ENCODE measurements around the gene PLA2G12B.
"Not testable (repeated sequence)": the region's sequence is repeated elsewhere in the genome, so short reads cannot be mapped to it uniquely, and the experiment has no call there.

Gene PLA2G12B

DNA sequence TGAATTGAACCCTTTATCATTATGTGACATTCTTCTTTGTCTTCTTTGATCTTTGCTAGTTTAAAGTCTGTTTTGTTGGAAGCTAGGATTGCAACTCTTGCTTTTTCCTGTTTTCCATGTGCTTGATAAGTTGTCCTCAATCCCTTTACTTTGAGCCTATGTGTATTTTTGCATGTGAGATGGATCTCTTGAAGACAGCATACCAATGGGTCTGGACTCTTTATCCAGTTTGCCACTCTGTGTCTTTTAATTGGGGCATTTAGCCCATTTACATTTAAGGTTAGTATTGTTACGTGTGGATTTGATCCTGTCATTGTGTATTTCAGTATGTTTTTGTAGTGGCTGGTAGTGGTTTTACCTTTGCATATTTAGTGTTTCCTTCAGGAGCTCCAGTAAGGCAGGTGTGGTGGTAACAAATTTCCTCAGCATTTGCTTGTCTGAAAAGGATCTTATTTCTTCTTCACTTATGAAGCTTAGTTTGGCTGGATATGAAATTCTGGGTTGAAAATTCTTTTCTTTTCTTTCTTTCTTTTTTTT lies 33.4 kb downstream of the PLA2G12B start:
- H3K4me1 ChIP-seq (ENCODE audit: control insufficient read depth, insufficient read depth, low read length); CTCF ChIA-PET; H3K36me3 ChIP-seq (ENCODE audit: control insufficient read depth in 2 of 2, insufficient read depth in 1 of 2, low read length in 2 of 2); H3K9me3 ChIP-seq (ENCODE audit: control insufficient read depth, insufficient read depth, low read depth, low read length); H3K4me3 ChIP-seq (ENCODE audit: low read depth, low read length); H3K27ac ChIP-seq (ENCODE audit: extremely low read depth, low read depth, low read length): not testable (repeated sequence)
- POLR2A ChIA-PET: interaction anchor here (0.7 kb wide), 1 partner anchor 360 kb away, joined by 3 read pairs; no protein-coding TSS in a partner anchor
- TF ChIP-seq ZNF529 (tag by site-specific recombination; IDR thresholded peaks at IDR 0.05; ENCODE audit: insufficient replicate concordance): peak; percentile 95
- TF ChIP-seq SETDB1 (IDR thresholded peaks at IDR 0.05; ENCODE audit: insufficient read length, low read length): peak; percentile 86
- TF ChIP-seq ZNF558 (tag by site-specific recombination; IDR thresholded peaks at IDR 0.05): peak; percentile 96

DNA sequence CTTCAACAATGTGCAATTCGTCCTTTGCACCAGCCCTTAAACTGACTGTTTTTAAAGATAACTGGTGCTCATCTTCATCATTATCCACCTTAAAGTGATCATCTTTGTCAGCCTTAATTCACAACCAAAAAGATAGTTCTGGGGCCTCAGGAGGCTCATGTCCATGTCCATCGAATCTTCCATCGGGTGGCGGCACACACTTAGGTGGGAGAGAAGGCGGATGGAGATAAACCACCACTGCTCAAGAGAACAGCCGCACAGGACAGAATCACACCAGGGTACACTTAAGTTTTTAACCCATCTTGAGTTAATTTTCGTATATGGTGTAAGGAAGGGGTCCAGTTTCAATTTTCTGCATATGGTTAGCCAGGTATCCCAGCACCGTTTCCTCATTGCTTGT lies 36.3 kb downstream of the PLA2G12B start:
- Histone ChIP-seq H3K27ac (ENCODE audit: extremely low read depth, low read depth, low read length) (no peak overlapping the region), H3K36me3 (ENCODE audit: control insufficient read depth in 2 of 2, insufficient read depth in 1 of 2, low read length in 2 of 2) (no peaks in the 10 kb centered on the region), H3K4me1 (ENCODE audit: control insufficient read depth, insufficient read depth, low read length) (no peaks in the 10 kb centered on the region), H3K9me3 (ENCODE audit: control insufficient read depth, insufficient read depth, low read depth, low read length) (no peaks in the 10 kb centered on the region), H3K4me3 (ENCODE audit: low read depth, low read length) (no peak overlapping the region)
- POLR2A ChIA-PET: no interaction called here
- TF ChIP-seq ZIC2 (tag by site-specific recombination; IDR thresholded peaks at IDR 0.05) (no peak), ZFP41 (tag by site-specific recombination; IDR thresholded peaks at IDR 0.05; ENCODE audit: borderline replicate concordance) (no peak), ZNF404 (tag by site-specific recombination; IDR thresholded peaks at IDR 0.05) (no peak), ZNF555 (tag by site-specific recombination; conservative IDR thresholded peaks at IDR 0.05) (no peak)
- TF ChIP-seq, protein P1, sequence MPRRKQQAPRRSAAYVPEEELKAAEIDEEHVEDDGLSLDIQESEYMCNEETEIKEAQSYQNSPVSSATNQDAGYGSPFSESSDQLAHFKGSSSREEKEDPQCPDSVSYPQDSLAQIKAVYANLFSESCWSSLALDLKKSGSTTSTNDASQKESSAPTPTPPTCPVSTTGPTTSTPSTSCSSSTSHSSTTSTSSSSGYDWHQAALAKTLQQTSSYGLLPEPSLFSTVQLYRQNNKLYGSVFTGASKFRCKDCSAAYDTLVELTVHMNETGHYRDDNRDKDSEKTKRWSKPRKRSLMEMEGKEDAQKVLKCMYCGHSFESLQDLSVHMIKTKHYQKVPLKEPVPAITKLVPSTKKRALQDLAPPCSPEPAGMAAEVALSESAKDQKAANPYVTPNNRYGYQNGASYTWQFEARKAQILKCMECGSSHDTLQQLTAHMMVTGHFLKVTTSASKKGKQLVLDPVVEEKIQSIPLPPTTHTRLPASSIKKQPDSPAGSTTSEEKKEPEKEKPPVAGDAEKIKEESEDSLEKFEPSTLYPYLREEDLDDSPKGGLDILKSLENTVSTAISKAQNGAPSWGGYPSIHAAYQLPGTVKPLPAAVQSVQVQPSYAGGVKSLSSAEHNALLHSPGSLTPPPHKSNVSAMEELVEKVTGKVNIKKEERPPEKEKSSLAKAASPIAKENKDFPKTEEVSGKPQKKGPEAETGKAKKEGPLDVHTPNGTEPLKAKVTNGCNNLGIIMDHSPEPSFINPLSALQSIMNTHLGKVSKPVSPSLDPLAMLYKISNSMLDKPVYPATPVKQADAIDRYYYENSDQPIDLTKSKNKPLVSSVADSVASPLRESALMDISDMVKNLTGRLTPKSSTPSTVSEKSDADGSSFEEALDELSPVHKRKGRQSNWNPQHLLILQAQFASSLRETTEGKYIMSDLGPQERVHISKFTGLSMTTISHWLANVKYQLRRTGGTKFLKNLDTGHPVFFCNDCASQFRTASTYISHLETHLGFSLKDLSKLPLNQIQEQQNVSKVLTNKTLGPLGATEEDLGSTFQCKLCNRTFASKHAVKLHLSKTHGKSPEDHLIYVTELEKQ (tag by site-specific recombination; IDR thresholded peaks at IDR 0.05; ENCODE audit: borderline replicate concordance): no peak
- CTCF ChIA-PET: interaction anchor here (0.6 kb wide), 1 partner anchor 555 kb away, joined by 4 read pairs; no protein-coding TSS in a partner anchor

DNA sequence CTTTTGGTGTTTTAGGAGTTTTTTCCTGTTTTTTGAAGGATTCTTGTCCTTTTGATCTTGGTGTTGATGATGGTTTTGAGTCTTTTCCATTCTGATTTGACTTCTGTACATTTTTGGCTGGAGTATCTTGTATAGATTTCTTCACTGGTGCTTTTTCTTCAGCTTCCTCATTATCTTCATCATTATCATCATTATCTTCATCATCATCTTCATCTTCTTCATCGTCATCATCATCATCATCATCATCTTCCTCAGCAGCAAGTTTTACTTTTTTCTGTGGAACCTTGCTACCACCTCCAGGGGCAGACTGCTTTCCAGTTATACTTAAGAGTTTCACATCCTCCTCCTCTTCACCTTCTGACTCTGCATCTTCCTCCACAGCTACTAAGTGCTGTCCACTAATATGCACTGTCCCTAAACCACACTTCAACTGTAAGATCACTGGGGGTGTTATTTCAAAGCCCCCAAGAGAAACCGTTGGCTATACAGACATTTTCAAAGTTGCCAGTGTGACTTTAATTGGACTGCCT lies 36.7 kb downstream of the PLA2G12B start:
- POLR2A ChIA-PET; H3K9me3 ChIP-seq (ENCODE audit: control insufficient read depth, insufficient read depth, low read depth, low read length): not testable (repeated sequence)
- TF ChIP-seq, protein P2, sequence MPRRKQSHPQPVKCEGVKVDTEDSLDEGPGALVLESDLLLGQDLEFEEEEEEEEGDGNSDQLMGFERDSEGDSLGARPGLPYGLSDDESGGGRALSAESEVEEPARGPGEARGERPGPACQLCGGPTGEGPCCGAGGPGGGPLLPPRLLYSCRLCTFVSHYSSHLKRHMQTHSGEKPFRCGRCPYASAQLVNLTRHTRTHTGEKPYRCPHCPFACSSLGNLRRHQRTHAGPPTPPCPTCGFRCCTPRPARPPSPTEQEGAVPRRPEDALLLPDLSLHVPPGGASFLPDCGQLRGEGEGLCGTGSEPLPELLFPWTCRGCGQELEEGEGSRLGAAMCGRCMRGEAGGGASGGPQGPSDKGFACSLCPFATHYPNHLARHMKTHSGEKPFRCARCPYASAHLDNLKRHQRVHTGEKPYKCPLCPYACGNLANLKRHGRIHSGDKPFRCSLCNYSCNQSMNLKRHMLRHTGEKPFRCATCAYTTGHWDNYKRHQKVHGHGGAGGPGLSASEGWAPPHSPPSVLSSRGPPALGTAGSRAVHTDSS (tag by site-specific recombination; IDR thresholded peaks at IDR 0.05): peak; percentile 99

DNA sequence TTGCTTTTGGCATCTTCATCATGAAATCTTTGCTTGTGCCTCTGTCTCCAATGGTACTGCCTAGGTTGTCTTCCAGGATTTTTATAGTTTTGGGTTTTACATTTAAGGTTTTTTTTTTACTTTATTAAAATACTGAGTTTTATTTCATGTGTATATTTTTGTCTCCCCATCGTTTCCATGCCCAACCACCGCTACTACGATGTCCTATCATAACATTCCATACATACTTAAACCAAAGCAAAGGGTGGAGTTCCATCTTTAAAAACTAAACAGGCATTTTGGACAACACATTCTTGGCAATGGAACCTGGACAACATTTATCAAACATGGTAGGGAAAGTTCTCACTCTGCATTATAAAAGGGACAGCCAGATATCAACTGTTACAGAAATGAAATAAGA lies 37.4 kb downstream of the PLA2G12B start:
- CTCF ChIA-PET; POLR2A ChIA-PET; H3K4me3 ChIP-seq (ENCODE audit: low read depth, low read length): not testable (repeated sequence)

More for the DNA sequence above, 36.7 kb downstream of the PLA2G12B start:
- not testable (repeated sequence) for H3K36me3 ChIP-seq (ENCODE audit: control insufficient read depth in 2 of 2, insufficient read depth in 1 of 2, low read length in 2 of 2); H3K4me3 ChIP-seq (ENCODE audit: low read depth, low read length); H3K27ac ChIP-seq (ENCODE audit: extremely low read depth, low read depth, low read length); H3K4me1 ChIP-seq (ENCODE audit: control insufficient read depth, insufficient read depth, low read length)
- CTCF ChIA-PET: interaction anchor here (0.6 kb wide), 1 partner anchor 554 kb away, joined by 4 read pairs; no protein-coding TSS in a partner anchor

More for the DNA sequence above, 37.4 kb downstream of the PLA2G12B start:
- not testable (repeated sequence) for H3K36me3 ChIP-seq (ENCODE audit: control insufficient read depth in 2 of 2, insufficient read depth in 1 of 2, low read length in 2 of 2); H3K9me3 ChIP-seq (ENCODE audit: control insufficient read depth, insufficient read depth, low read depth, low read length); H3K4me1 ChIP-seq (ENCODE audit: control insufficient read depth, insufficient read depth, low read length); H3K27ac ChIP-seq (ENCODE audit: extremely low read depth, low read depth, low read length)
